Smooth muscle cell (in vitro differentiated cells): Measurements from ENCODE around the gene CD22. TPM values are rescaled to one million over a fixed set of nuclear protein-coding genes. Genes with fewer than 3 reads are reported as not detected.

Source experiments
- DNase-seq: peaks from one replicate; lab custom pipeline; 2025; ENCODE audit not compliant: unreplicated experiment; lab: John Stamatoyannopoulos, UW
- H2AFZ ChIP-seq: fragments of 200-600 bp; sonication (generic); 2 replicates; pipeline ENCODE4 v1.6.0; 2016; ENCODE audit warnings: antibody characterized with exemption, low read depth, mild to moderate bottlenecking
- H3F3A ChIP-seq: fragments of 200-600 bp; sonication (generic); 2 replicates; pipeline ENCODE4 v1.6.0; 2017; ENCODE audit warnings: antibody characterized with exemption, low read depth
- H3K27ac ChIP-seq: fragments of 200-600 bp; sonication (generic); 2 replicates; pipeline ENCODE4 v1.5.1; 2016; ENCODE audit warnings: low read depth, mild to moderate bottlenecking
- H3K27me3 ChIP-seq: fragments of 200-600 bp; sonication (generic); 2 replicates; pipeline ENCODE4 v1.6.1; 2016; ENCODE audit warnings: low read depth, mild to moderate bottlenecking
- H3K36me3 ChIP-seq: fragments of 200-600 bp; sonication (generic); 2 replicates; pipeline ENCODE4 v1.5.1; 2016; ENCODE audit warnings: low read depth
- H3K4me1 ChIP-seq: fragments of 200-600 bp; sonication (generic); 2 replicates; pipeline ENCODE4 v1.5.1; 2016; ENCODE audit warnings: low read depth
- H3K4me2 ChIP-seq: fragments of 200-600 bp; sonication (generic); 2 replicates; pipeline ENCODE4 v1.6.0; 2016; ENCODE audit warnings: mild to moderate bottlenecking
- H3K4me3 ChIP-seq: fragments of 200-600 bp; sonication (generic); 2 replicates; pipeline ENCODE4 v1.5.1; 2016; ENCODE audit warnings: mild to moderate bottlenecking
- H3K79me2 ChIP-seq: fragments of 200-600 bp; sonication (generic); 2 replicates; pipeline ENCODE4 v1.6.0; 2016; ENCODE audit warnings: low read depth, mild to moderate bottlenecking
- H3K9ac ChIP-seq: fragments of 200-600 bp; sonication (generic); 2 replicates; pipeline ENCODE4 v1.6.0; 2016; ENCODE audit warnings: low read depth
- H3K9me3 ChIP-seq: fragments of 200-600 bp; sonication (generic); replicated peaks from 2 replicates; pipeline ENCODE4 v1.5.1; 2016; ENCODE audit warnings: low read depth
- H4K20me1 ChIP-seq: fragments of 200-600 bp; sonication (generic); 2 replicates; pipeline ENCODE4 v1.6.0; 2016; ENCODE audit warnings: low read depth
- CTCF ChIP-seq: fragments of 200-600 bp; sonication (generic); IDR thresholded peaks from 2 replicates; pipeline ENCODE4 v1.5.1; 2017; ENCODE audit warnings: borderline replicate concordance, mild to moderate bottlenecking, antibody characterized with exemption; ENCODE audit not compliant: insufficient read depth, poor library complexity, severe bottlenecking
- WGBS: methylation state at CpG from one replicate; pipeline ENCODE4 v1.1.7; 2016; ENCODE audit warnings: low lambda C conversion rate; 5-methylcytosine and 5-hydroxymethylcytosine counted together
- polyA plus RNA-seq: library from polyadenylated mRNA; unstranded; fragments of >200 nt; fragmentation: Nextera tagmentation; extraction: Ambion mirVana; gene quantifications from 2 replicates; pipeline ENCODE4 v1.2.1, GENCODE V29; 2016
- total RNA-seq: library from RNA; depleted of rRNA; stranded (reverse); fragments of >200 nt; gene quantifications from 2 replicates; pipeline ENCODE4 v1.2.3, GENCODE V29; 2014

The CD22 gene
- total and polyA plus RNA-seq, 2 experiments from 2014 or later, result not detected

- Histone ChIP-seq H3K36me3 (no peaks in the 10 kb centered on the region), H3F3A (no peaks in the 10 kb centered on the region), H3K27me3 (peaks cover 6% of the 10 kb centered on the region), H3K4me2 (no peak overlapping the region), H3K4me1 (no peaks in the 10 kb centered on the region), H2AFZ (no peak overlapping the region), H3K9ac (no peak overlapping the region), H4K20me1 (no peaks in the 10 kb centered on the region), H3K27ac (no peak overlapping the region), H3K4me3 (no peak overlapping the region), H3K9me3 (no peaks in the 10 kb centered on the region), H3K79me2 (no peaks in the 10 kb centered on the region)
- no peak for DNase-seq
- no peak for TF ChIP-seq CTCF
- 95% methylated on average over 9 of the region's 9 CpGs for WGBS
Measured at GRCh38 chr19:35322014-35322413, 7.0 kb upstream of the CD22 start.

GRCh38 chr19:35327642-35328041 is 1.3 kb upstream of the CD22 start:
- H3K4me3 ChIP-seq, result no peak overlapping the region
- H3F3A ChIP-seq, result no peaks in the 10 kb centered on the region
- no peak overlapping the region for H3K4me2 ChIP-seq
- no peaks in the 10 kb centered on the region for H3K9me3 ChIP-seq
- no peaks in the 10 kb centered on the region for H3K36me3 ChIP-seq
- H3K4me1 ChIP-seq, result no peaks in the 10 kb centered on the region
- H2AFZ ChIP-seq, result no peak overlapping the region
- no peak overlapping the region for H3K27ac ChIP-seq
- H4K20me1 ChIP-seq, result no peaks in the 10 kb centered on the region
- no peak overlapping the region for H3K9ac ChIP-seq
- no peak for DNase-seq
- 75% methylated on average over 4 of the region's 4 CpGs for WGBS
- H3K79me2 ChIP-seq, result no peaks in the 10 kb centered on the region
- peaks cover 6% of the 10 kb centered on the region for H3K27me3 ChIP-seq
- no peak for TF ChIP-seq CTCF

- no peaks in the 10 kb centered on the region for H3K36me3 ChIP-seq
- H3K4me1 ChIP-seq, result no peaks in the 10 kb centered on the region
- no peaks in the 10 kb centered on the region for H3F3A ChIP-seq
- H2AFZ ChIP-seq, result no peak overlapping the region
- TF ChIP-seq CTCF, result no peak
- H3K27me3 ChIP-seq, result peaks cover 6% of the 10 kb centered on the region
- no peak for DNase-seq
- no peak overlapping the region for H3K4me2 ChIP-seq
- no peak overlapping the region for H3K9ac ChIP-seq
- H3K4me3 ChIP-seq, result no peak overlapping the region
- no peaks in the 10 kb centered on the region for H3K9me3 ChIP-seq
- WGBS, result 91% methylated on average over 4 of the region's 4 CpGs
- H3K27ac ChIP-seq, result no peak overlapping the region
- H3K79me2 ChIP-seq, result no peaks in the 10 kb centered on the region
- no peaks in the 10 kb centered on the region for H4K20me1 ChIP-seq
Measured at GRCh38 chr19:35329323-35329722, 336 bp downstream of the CD22 start.

- no peak overlapping the region for H3K27ac ChIP-seq
- no peaks in the 10 kb centered on the region for H3K79me2 ChIP-seq
- no peaks in the 10 kb centered on the region for H3K36me3 ChIP-seq
- no peaks in the 10 kb centered on the region for H3F3A ChIP-seq
- H2AFZ ChIP-seq, result no peak overlapping the region
- no peak for DNase-seq
- TF ChIP-seq CTCF, result no peak
- H3K9me3 ChIP-seq, result no peaks in the 10 kb centered on the region
- 83% methylated on average over 7 of the region's 7 CpGs for WGBS
- no peaks in the 10 kb centered on the region for H3K4me1 ChIP-seq
- no peaks in the 10 kb centered on the region for H4K20me1 ChIP-seq
- peaks cover 6% of the 10 kb centered on the region for H3K27me3 ChIP-seq
- H3K9ac ChIP-seq, result no peak overlapping the region
- no peak overlapping the region for H3K4me2 ChIP-seq
- H3K4me3 ChIP-seq, result no peak overlapping the region
Measured at GRCh38 chr19:35330475-35330874, 1.5 kb downstream of the CD22 start.
